GM21381 (cell line): ENCODE measurements around the gene BCAN.
A peak's percentile ranks its signal among the peaks of the same experiment; 100 is the strongest.

Experiments used
- ATAC-seq: cut with Tn5 transposase; IDR thresholded peaks from one replicate; pipeline ENCODE4 v1.9.1; 2021; ENCODE audit warnings: mild to moderate bottlenecking, moderate library complexity; ENCODE audit not compliant: unreplicated experiment

BCAN gene

GRCh38 chr1:156675210-156676113, 33.5 kb downstream of the BCAN start:
- no peak for ATAC-seq

GRCh38 chr1:156676114-156676819, 34.4 kb downstream of the BCAN start:
- ATAC-seq = no peak

GRCh38 chr1:156676820-156677615, 35.1 kb downstream of the BCAN start, which contains the start of gene NES:
Gene NES (minus strand): TSS chr1:156677407. CDS start chr1:156677264, 143 bp downstream.
- ATAC-seq = no peak

- no peak for ATAC-seq
Measured at GRCh38 chr1:156677616-156678596, 36.0 kb downstream of the BCAN start.

- ATAC-seq = no peak
Measured at GRCh38 chr1:156680056-156680455, 38.1 kb downstream of the BCAN start.

- ATAC-seq = no peak
Measured at GRCh38 chr1:156681196-156681960, 39.5 kb downstream of the BCAN start.

- no peak for ATAC-seq
Measured at GRCh38 chr1:156682166-156682890, 40.4 kb downstream of the BCAN start.

GRCh38 chr1:156684227-156684782, 42.4 kb downstream of the BCAN start:
- no peak for ATAC-seq

- ATAC-seq = peak; percentile 54
Measured at GRCh38 chr1:156689035-156689952, 47.4 kb downstream of the BCAN start.

- ATAC-seq = no peak
Measured at GRCh38 chr1:156689953-156690674, 48.2 kb downstream of the BCAN start.

GRCh38 chr1:156690675-156691036, 48.7 kb downstream of the BCAN start:
- ATAC-seq = no peak

GRCh38 chr1:156691191-156691590, 49.3 kb downstream of the BCAN start:
- ATAC-seq = no peak

- ATAC-seq = no peak
Measured at GRCh38 chr1:156691665-156692440, 49.9 kb downstream of the BCAN start.

GRCh38 chr1:156692441-156692924, 50.6 kb downstream of the BCAN start:
- ATAC-seq = no peak

- ATAC-seq = no peak
Measured at GRCh38 chr1:156692925-156693847, 51.3 kb downstream of the BCAN start.
